Astrocyte (in vitro differentiated cells and primary cell): ENCODE results near the gene SLC25A21. TPM values are rescaled to one million over a fixed set of nuclear protein-coding genes. Genes with fewer than 3 reads are reported as not detected.

ENCODE experiments used
- DNase-seq: peaks from one replicate; pipeline ENCODE4 v3.0.0-alpha.2; 2010; ENCODE audit warnings: low read depth
- FAIRE-seq: peaks from 2 replicates; lab custom pipeline; 2011; peaks lifted over from hg19 to GRCh38; lab: Jason Lieb, UNC
- H2AFZ ChIP-seq: 2 replicates; pipeline ENCODE4 v1.6.0; 2012; ENCODE audit warnings: low read depth, low read length, inconsistent platforms
- H3K27ac ChIP-seq: 2 replicates; pipeline ENCODE4 v1.5.1; 2011; ENCODE audit warnings: low read depth, low read length, inconsistent platforms
- H3K27me3 ChIP-seq: 2 replicates; pipeline ENCODE4 v1.6.0; 2011; ENCODE audit warnings: low read length, inconsistent platforms; ENCODE audit not compliant: insufficient read depth
- H3K36me3 ChIP-seq: 2 replicates; pipeline ENCODE4 v1.5.1; 2011; ENCODE audit warnings: low read length, inconsistent platforms; ENCODE audit not compliant: insufficient read depth
- H3K4me1 ChIP-seq: 2 replicates; pipeline ENCODE4 v1.5.1; 2011; ENCODE audit warnings: low read length, inconsistent platforms; ENCODE audit not compliant: insufficient read depth
- H3K4me2 ChIP-seq: 2 replicates; pipeline ENCODE4 v1.6.0; 2012; ENCODE audit warnings: low read length, inconsistent platforms
- H3K4me3 ChIP-seq: 2 replicates; pipeline ENCODE4 v1.5.1; 2011; ENCODE audit warnings: low read depth, mild to moderate bottlenecking, low read length, inconsistent platforms; ENCODE audit not compliant: insufficient read depth
- H3K79me2 ChIP-seq: 2 replicates; pipeline ENCODE4 v1.6.0; 2012; ENCODE audit warnings: mild to moderate bottlenecking, low read length, inconsistent platforms; ENCODE audit not compliant: insufficient read depth
- H3K9ac ChIP-seq: 2 replicates; pipeline ENCODE4 v1.6.0; 2012; ENCODE audit warnings: mild to moderate bottlenecking, low read length, inconsistent platforms
- H3K9me3 ChIP-seq: 2 replicates; pipeline ENCODE4 v1.5.1; 2012; ENCODE audit warnings: low read depth, mild to moderate bottlenecking, low read length, inconsistent platforms; ENCODE audit not compliant: insufficient read depth
- H4K20me1 ChIP-seq: 2 replicates; pipeline ENCODE4 v1.6.0; 2012; ENCODE audit warnings: low read length, inconsistent platforms; ENCODE audit not compliant: insufficient read depth
- H3K27ac Mint-ChIP-seq: one replicate; pipeline ENCODE4 v1.8.0; 2021; ENCODE audit warnings: mild to moderate bottlenecking, mixed read lengths; ENCODE audit not compliant: unreplicated experiment
- H3K27me3 Mint-ChIP-seq: one replicate; pipeline ENCODE4 v1.8.0; 2021; ENCODE audit warnings: low read depth, mixed read lengths; ENCODE audit not compliant: unreplicated experiment
- H3K36me3 Mint-ChIP-seq: one replicate; pipeline ENCODE4 v1.8.0; 2021; ENCODE audit warnings: low read depth, mixed read lengths; ENCODE audit not compliant: unreplicated experiment
- H3K4me1 Mint-ChIP-seq: one replicate; pipeline ENCODE4 v1.8.0; 2021; ENCODE audit warnings: low read depth, mixed read lengths; ENCODE audit not compliant: unreplicated experiment
- H3K4me3 Mint-ChIP-seq: one replicate; pipeline ENCODE4 v1.8.0; 2021; ENCODE audit warnings: mild to moderate bottlenecking, moderate library complexity, mixed read lengths; ENCODE audit not compliant: unreplicated experiment
- H3K9me3 Mint-ChIP-seq: one replicate; pipeline ENCODE4 v1.8.0; 2021; ENCODE audit warnings: mild to moderate bottlenecking, mixed read lengths; ENCODE audit not compliant: unreplicated experiment
- CTCF ChIP-seq: IDR thresholded peaks from 2 replicates; pipeline ENCODE4 v1.5.1; 2011; ENCODE audit warnings: low read depth, mild to moderate bottlenecking, inconsistent platforms, low read length, moderate library complexity; ENCODE audit not compliant: insufficient read depth
- EZH2 ChIP-seq: IDR thresholded peaks from 2 replicates; pipeline ENCODE4 v1.6.1; 2012; ENCODE audit warnings: mild to moderate bottlenecking, low read length, inconsistent platforms; ENCODE audit not compliant: insufficient read depth
- total RNA-seq: library from RNA; stranded (reverse); gene quantifications from 2 replicates; pipeline ENCODE4 v1.2.1, GENCODE V29; 2021

The SLC25A21 gene
- total RNA-seq, 1 donor from 2014 or later: 1.5 TPM

GRCh38 chr14:36664322-36665193, 507.8 kb downstream of the SLC25A21 start:
- Histone ChIP-seq H3K36me3 (no peaks in the 10 kb centered on the region), H4K20me1 (no peaks in the 10 kb centered on the region), H3K9ac (no peak overlapping the region), H3K4me1 (peaks cover 12% of the 10 kb centered on the region), H2AFZ (no peak overlapping the region), H3K79me2 (no peaks in the 10 kb centered on the region), H3K27ac (no peak overlapping the region), H3K27me3 (peaks cover 82% of the 10 kb centered on the region), H3K4me3 (no peak overlapping the region), H3K9me3 (peaks cover 6% of the 10 kb centered on the region), H3K4me2 (peak overlapping the region; percentile 85)
- no peak for DNase-seq
- Mint-ChIP-seq H3K4me3 (peak overlapping the region; percentile 88), H3K27me3 (peaks cover 82% of the 10 kb centered on the region), H3K27ac (no peak overlapping the region), H3K9me3 (peaks cover 11% of the 10 kb centered on the region), H3K36me3 (peaks cover 1% of the 10 kb centered on the region), H3K4me1 (peaks cover 13% of the 10 kb centered on the region)
- TF ChIP-seq CTCF (no peak), EZH2 (no peak)
- no peak for FAIRE-seq

GRCh38 chr14:36663404-36664321, 508.7 kb downstream of the SLC25A21 start:
- Histone ChIP-seq H2AFZ (peak overlapping the region; percentile 64), H4K20me1 (no peaks in the 10 kb centered on the region), H3K27me3 (peaks cover 91% of the 10 kb centered on the region), H3K4me2 (peak overlapping the region; percentile 85), H3K27ac (no peak overlapping the region), H3K9ac (no peak overlapping the region), H3K4me1 (peaks cover 12% of the 10 kb centered on the region), H3K4me3 (peak overlapping the region; percentile 6), H3K9me3 (peaks cover 6% of the 10 kb centered on the region), H3K36me3 (no peaks in the 10 kb centered on the region), H3K79me2 (no peaks in the 10 kb centered on the region)
- DNase-seq (no peak), FAIRE-seq (no peak)
- peaks cover 13% of the 10 kb centered on the region for H3K4me1 Mint-ChIP-seq
- no peak overlapping the region for H3K27ac Mint-ChIP-seq
- TF ChIP-seq EZH2 (peak; percentile 1), CTCF (no peak)
- H3K36me3 Mint-ChIP-seq: peaks cover 1% of the 10 kb centered on the region
- H3K27me3 Mint-ChIP-seq: peaks cover 86% of the 10 kb centered on the region
- peak overlapping the region; percentile 88 for H3K4me3 Mint-ChIP-seq
- H3K9me3 Mint-ChIP-seq: peaks cover 16% of the 10 kb centered on the region
